BJ (cell line): ENCODE measurements around the gene KNG1. TPM values are rescaled to one million over a fixed set of nuclear protein-coding genes. Genes with fewer than 3 reads are reported as not detected.

Experiments used
- CTCF ChIA-PET: fragments of 350-600 bp; formaldehyde crosslinking; extraction: SDS; loops from one replicate; lab custom pipeline; 2021; ENCODE audit warnings: antibody characterized with exemption, inconsistent platforms; lab: Yijun Ruan, JAX
- POLR2A ChIA-PET: fragments of 300-600 bp; sonication (Branson Sonifier 250); formaldehyde crosslinking; extraction: SDS; loops from one replicate; lab custom pipeline; 2021; ENCODE audit warnings: antibody characterized with exemption; lab: Charles Lee
- DNase-seq: peaks from one replicate; pipeline ENCODE4 v3.0.0-alpha.2; 2011; ENCODE audit warnings: low read depth
- H3K27me3 ChIP-seq: 2 replicates; pipeline ENCODE4 v1.6.0; 2011; ENCODE audit warnings: low read length; ENCODE audit not compliant: control insufficient read depth, insufficient read depth
- H3K36me3 ChIP-seq: 2 replicates; pipeline ENCODE4 v1.5.1; 2011; ENCODE audit warnings: low read length; ENCODE audit not compliant: control insufficient read depth, insufficient read depth
- H3K4me3 ChIP-seq: 2 replicates; pipeline ENCODE4 v1.5.1; 2011; ENCODE audit warnings: low read depth, mild to moderate bottlenecking, control low read depth, low read length
- CTCF ChIP-seq: IDR thresholded peaks from 2 replicates; pipeline ENCODE4 v1.5.1; 2011; ENCODE audit warnings: low read depth, mild to moderate bottlenecking, control low read depth, inconsistent platforms, low read length, moderate library complexity; ENCODE audit not compliant: insufficient read depth
- polyA plus RNA-seq: library from polyadenylated mRNA; depleted of rRNA; stranded (reverse); fragments of >200 nt; gene quantifications from 2 replicates; pipeline ENCODE4 v1.2.3, GENCODE V29; 2011

Gene KNG1
- polyA plus RNA-seq, 1 experiment, result not detected

GRCh38 chr3:186750316-186750715 lies 33.2 kb downstream of the KNG1 start:
- Histone ChIP-seq H3K27me3 (no peaks in the 10 kb centered on the region), H3K4me3 (no peak overlapping the region), H3K36me3 (no peaks in the 10 kb centered on the region)
- TF ChIP-seq CTCF, result no peak
- ChIA-PET POLR2A (no interaction called here), CTCF (no interaction called here)
- DNase-seq, result no peak

GRCh38 chr3:186751480-186751879 lies 34.3 kb downstream of the KNG1 start:
- ChIA-PET POLR2A (no interaction called here), CTCF (no interaction called here)
- no peak for DNase-seq
- Histone ChIP-seq H3K27me3 (no peaks in the 10 kb centered on the region), H3K36me3 (no peaks in the 10 kb centered on the region), H3K4me3 (no peak overlapping the region)
- no peak for TF ChIP-seq CTCF

- CTCF ChIA-PET, result no interaction called here
- no peaks in the 10 kb centered on the region for H3K36me3 ChIP-seq
- TF ChIP-seq CTCF, result no peak
- H3K4me3 ChIP-seq, result no peak overlapping the region
- DNase-seq, result no peak
- POLR2A ChIA-PET, result no interaction called here
- no peaks in the 10 kb centered on the region for H3K27me3 ChIP-seq
These were observed 36.8 kb downstream of the KNG1 start for GRCh38 chr3:186754006-186754405.

GRCh38 chr3:186754871-186755270 lies 37.7 kb downstream of the KNG1 start:
- CTCF ChIA-PET, result no interaction called here
- DNase-seq, result no peak
- POLR2A ChIA-PET, result no interaction called here
- H3K36me3 ChIP-seq, result no peaks in the 10 kb centered on the region
- H3K4me3 ChIP-seq, result no peak overlapping the region
- no peaks in the 10 kb centered on the region for H3K27me3 ChIP-seq
- TF ChIP-seq CTCF, result no peak

- CTCF ChIA-PET, result interaction anchor here (0.6 kb wide), 1 partner anchor 137 kb away, joined by 3 read pairs; no protein-coding TSS in a partner anchor
- POLR2A ChIA-PET, result no interaction called here
- TF ChIP-seq CTCF, result no peak
- Histone ChIP-seq H3K27me3 (no peaks in the 10 kb centered on the region), H3K4me3 (no peak overlapping the region), H3K36me3 (no peaks in the 10 kb centered on the region)
- DNase-seq, result no peak
These were observed 40.1 kb downstream of the KNG1 start for GRCh38 chr3:186757214-186757613.
